SK-N-SH treated with all-trans-retinoic acid at 6 μM for 48 hours (cell line): ENCODE measurements around the gene CLCN6.

ENCODE experiments used
- ARNTL ChIP-seq: fragments of 450-650 bp; formaldehyde crosslinking; IDR thresholded peaks from 2 replicates; pipeline ENCODE4 v1.5.0; 2020; ENCODE audit warnings: low read depth, mild to moderate bottlenecking, moderate library complexity, borderline replicate concordance
- CSDC2 ChIP-seq: fragments of 250-450 bp; sonication (Bioruptor Pico); IDR thresholded peaks from 2 replicates; pipeline ENCODE4 v1.5.0; 2020; ENCODE audit warnings: mild to moderate bottlenecking, moderate library complexity
- ISL1 ChIP-seq: fragments of 250-450 bp; sonication (Bioruptor Pico); IDR thresholded peaks from 2 replicates; pipeline ENCODE4 v2.1.2; 2022; ENCODE audit warnings: mild to moderate bottlenecking, moderate library complexity
- OSR1 ChIP-seq: fragments of 250-450 bp; sonication (Bioruptor Pico); IDR thresholded peaks from 2 replicates; pipeline ENCODE4 v1.8.0; 2022; ENCODE audit warnings: moderate library complexity, mild to moderate bottlenecking, inconsistent platforms
- PATZ1 ChIP-seq: fragments of 250-450 bp; sonication (Bioruptor Pico); IDR thresholded peaks from 2 replicates; pipeline ENCODE4 v1.8.0; 2020; ENCODE audit warnings: mild to moderate bottlenecking, moderate library complexity, borderline replicate concordance
- SNAI2 ChIP-seq: fragments of 250-450 bp; sonication (Bioruptor Pico); IDR thresholded peaks from 2 replicates; pipeline ENCODE4 v1.5.0; 2020; ENCODE audit warnings: mild to moderate bottlenecking, moderate library complexity
- ZC3H10 ChIP-seq: fragments of 250-450 bp; sonication (Bioruptor Pico); IDR thresholded peaks from 2 replicates; pipeline ENCODE4 v1.5.1; 2021; ENCODE audit warnings: mild to moderate bottlenecking, moderate library complexity
- ZFP3 ChIP-seq: fragments of 250-450 bp; sonication (Bioruptor Pico); IDR thresholded peaks from 2 replicates; pipeline ENCODE4 v1.5.0; 2020; ENCODE audit warnings: mild to moderate bottlenecking, moderate library complexity
- ZNF70 ChIP-seq: fragments of 450-650 bp; formaldehyde crosslinking; IDR thresholded peaks from 2 replicates; pipeline ENCODE4 v1.5.0; 2020; ENCODE audit warnings: mild to moderate bottlenecking, moderate library complexity

DNA sequence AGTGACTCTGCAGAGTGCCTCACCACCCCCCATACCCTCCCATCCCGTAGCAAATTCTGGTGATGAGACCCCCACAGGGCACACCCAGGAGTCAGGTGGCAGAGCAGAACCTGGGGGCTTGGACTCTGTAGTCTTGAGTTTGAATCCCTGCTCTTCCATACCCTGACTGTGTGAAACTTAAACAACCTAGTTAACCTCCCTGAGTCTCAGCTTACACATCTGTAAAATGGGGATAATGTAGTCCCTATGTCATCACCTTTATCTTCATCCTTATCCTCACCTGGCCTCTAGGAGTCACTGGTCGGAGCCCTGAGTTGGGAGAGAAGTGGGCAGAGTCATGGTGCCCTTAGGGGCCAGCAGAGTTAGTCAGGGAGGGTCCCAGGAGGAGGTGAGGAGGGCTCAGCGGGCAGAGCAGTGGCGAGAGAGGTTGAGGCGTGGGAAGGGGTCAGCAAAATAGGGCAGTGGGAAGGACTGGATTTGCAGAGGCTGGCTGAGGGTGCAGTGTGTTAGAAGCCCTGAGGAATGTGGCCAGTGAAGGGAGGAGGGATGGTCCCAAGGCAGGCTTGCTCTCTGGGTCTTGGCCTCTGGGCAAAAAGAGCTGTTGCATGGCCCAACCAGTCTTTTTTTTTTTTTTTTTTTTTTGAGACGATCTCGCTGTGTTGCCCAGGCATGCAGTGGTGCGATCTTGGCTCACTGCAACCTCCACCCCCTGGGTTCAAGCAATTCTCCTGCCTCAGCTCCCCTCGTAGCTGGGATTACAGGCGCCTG, 25.4 kb upstream of the CLCN6 start:
- no peak for TF ChIP-seq CSDC2
- no peak for TF ChIP-seq ISL1 (CRISPR knock-in tag)
- TF ChIP-seq PATZ1 (CRISPR knock-in tag), result no peak
- TF ChIP-seq ZC3H10 (CRISPR knock-in tag), result no peak
- TF ChIP-seq ZFP3 (CRISPR knock-in tag), result no peak
- no peak for TF ChIP-seq ZNF70 (CRISPR knock-in tag)
- TF ChIP-seq SNAI2 (CRISPR knock-in tag), result no peak
- TF ChIP-seq OSR1 (CRISPR knock-in tag), result no peak
- TF ChIP-seq ARNTL (CRISPR knock-in tag), result no peak
